Mesendoderm (in vitro differentiated cells): ENCODE measurements around the gene PIEZO1.

Experiments used
- DNase-seq: peaks from one replicate; pipeline ENCODE4 v3.0.0; 2013
- H2AK5ac ChIP-seq: 2 replicates; pipeline ENCODE4 v1.6.1; 2013; ENCODE audit warnings: low read length, inconsistent platforms
- H2BK120ac ChIP-seq: 2 replicates; pipeline ENCODE4 v1.6.1; 2013; ENCODE audit warnings: low read depth, mild to moderate bottlenecking, low read length, moderate library complexity, mixed read lengths
- H2BK15ac ChIP-seq: replicated peaks from 2 replicates; pipeline ENCODE4 v1.6.1; 2013; ENCODE audit warnings: low read depth, mild to moderate bottlenecking, moderate library complexity
- H2BK5ac ChIP-seq: 2 replicates; pipeline ENCODE4 v1.6.1; 2013; ENCODE audit warnings: low read length, inconsistent platforms
- H3K18ac ChIP-seq: 2 replicates; pipeline ENCODE4 v1.6.1; 2013; ENCODE audit warnings: mild to moderate bottlenecking, low read length, mixed read lengths
- H3K23ac ChIP-seq: one replicate; pipeline ENCODE4 v1.6.1; 2013; ENCODE audit warnings: low read length
- H3K27ac ChIP-seq: 2 replicates; pipeline ENCODE4 v1.5.1; 2013; ENCODE audit warnings: low read depth, mild to moderate bottlenecking, inconsistent platforms, low read length, moderate library complexity
- H3K27me3 ChIP-seq: 2 replicates; pipeline ENCODE4 v1.6.1; 2013; ENCODE audit warnings: low read length, control low read depth, mild to moderate bottlenecking, inconsistent platforms; ENCODE audit not compliant: insufficient read depth, poor library complexity
- H3K36me3 ChIP-seq: 2 replicates; pipeline ENCODE4 v1.6.1; 2013; ENCODE audit warnings: low read length, inconsistent platforms; ENCODE audit not compliant: control insufficient read depth, insufficient read depth
- H3K4ac ChIP-seq: one replicate; pipeline ENCODE4 v1.6.1; 2013; ENCODE audit warnings: low read depth, mild to moderate bottlenecking, low read length, moderate library complexity
- H3K4me1 ChIP-seq: 2 replicates; pipeline ENCODE4 v1.6.1; 2013; ENCODE audit warnings: low read depth, low read length, inconsistent platforms; ENCODE audit not compliant: control insufficient read depth
- H3K4me2 ChIP-seq: 2 replicates; pipeline ENCODE4 v1.6.1; 2013; ENCODE audit warnings: low read length
- H3K4me3 ChIP-seq: 2 replicates; pipeline ENCODE4 v1.5.1; 2013; ENCODE audit warnings: mild to moderate bottlenecking, low read length
- H3K56ac ChIP-seq: one replicate; pipeline ENCODE4 v1.6.1; 2013; ENCODE audit warnings: low read length
- H3K79me1 ChIP-seq: 2 replicates; pipeline ENCODE4 v1.6.1; 2013; ENCODE audit warnings: low read length, inconsistent platforms
- H3K79me2 ChIP-seq: 2 replicates; pipeline ENCODE4 v1.6.1; 2013; ENCODE audit warnings: mild to moderate bottlenecking, low read length; ENCODE audit not compliant: control insufficient read depth, insufficient read depth
- H3K9ac ChIP-seq: 2 replicates; pipeline ENCODE4 v1.6.1; 2013; ENCODE audit warnings: low read length, inconsistent platforms
- H4K5ac ChIP-seq: one replicate; pipeline ENCODE4 v1.6.1; 2013; ENCODE audit warnings: low read length
- H4K8ac ChIP-seq: one replicate; pipeline ENCODE4 v1.6.1; 2013; ENCODE audit warnings: low read depth, mild to moderate bottlenecking, control low read depth, low read length, moderate library complexity
- WGBS: extraction: QIAGEN DNeasy Blood & Tissue Kit; methylation state at CpG from one replicate; pipeline ENCODE4 v1.1.7; 2013; ENCODE audit warnings: low lambda C conversion rate, missing lambda C conversion rate; ENCODE audit not compliant: insufficient coverage; ENCODE audit errors: extremely low coverage; 5-methylcytosine and 5-hydroxymethylcytosine counted together

The PIEZO1 gene

DNA sequence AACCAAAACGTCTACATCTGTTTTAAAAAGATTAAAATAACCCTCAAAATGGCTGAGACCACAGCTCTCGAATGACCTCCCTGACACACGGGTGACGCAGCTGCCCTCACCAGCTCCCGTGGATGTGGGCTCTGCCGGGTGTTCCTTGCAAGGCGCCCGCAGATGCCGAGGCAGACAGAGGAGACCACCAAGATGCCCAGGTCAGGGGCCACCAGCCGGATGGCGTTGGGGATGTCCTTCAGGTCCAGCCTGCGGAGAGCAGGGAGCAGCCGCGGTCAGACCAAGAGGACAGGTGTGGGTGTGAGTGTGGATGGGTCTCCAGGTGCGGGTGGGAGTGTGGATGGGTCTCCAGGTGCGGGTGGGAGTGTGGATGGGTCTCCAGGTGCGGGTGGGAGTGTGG, 43.7 kb downstream of the PIEZO1 start:
- Histone ChIP-seq H3K36me3 (no peaks in the 10 kb centered on the region), H2BK5ac (no peak overlapping the region)

DNA sequence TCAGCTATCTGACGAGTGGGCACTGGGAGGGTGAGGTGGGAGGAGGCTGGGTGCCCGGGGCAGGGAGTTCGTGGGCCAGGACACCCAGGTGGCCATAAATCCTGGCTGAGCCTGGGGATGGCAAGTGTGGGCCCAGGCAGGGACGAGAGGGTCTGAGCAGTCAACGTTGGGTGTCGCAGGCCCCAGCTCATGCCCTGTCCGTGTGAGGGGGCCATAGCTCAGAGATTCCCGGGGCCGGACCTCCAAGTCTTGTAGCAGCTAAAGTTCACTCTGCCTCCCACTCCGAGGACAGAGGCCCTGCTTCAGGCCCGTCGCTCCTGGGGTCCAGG, 44.3 kb downstream of the PIEZO1 start:
- Histone ChIP-seq H4K5ac (no peak overlapping the region), H3K4me2 (no peak overlapping the region), H3K4me3 (no peak overlapping the region), H3K18ac (no peak overlapping the region), H3K79me1 (no peaks in the 10 kb centered on the region), H3K27me3 (no peaks in the 10 kb centered on the region), H3K27ac (no peak overlapping the region), H2AK5ac (no peak overlapping the region), H2BK15ac (no peak overlapping the region), H2BK120ac (no peak overlapping the region), H4K8ac (no peak overlapping the region), H3K79me2 (no peaks in the 10 kb centered on the region), H3K4me1 (no peaks in the 10 kb centered on the region), H2BK5ac (no peak overlapping the region), H3K4ac (no peak overlapping the region), H3K23ac (no peak overlapping the region), H3K56ac (no peak overlapping the region), H3K9ac (no peak overlapping the region), H3K36me3 (peaks cover 3% of the 10 kb centered on the region)
- WGBS: no CpG with 5 or more reads among the region's 12 CpGs
- DNase-seq: no peak

More for the DNA sequence above, 43.7 kb downstream of the PIEZO1 start:
- Histone ChIP-seq H3K27me3 (no peaks in the 10 kb centered on the region), H3K4ac (no peak overlapping the region), H3K4me3 (no peak overlapping the region), H3K9ac (no peak overlapping the region), H4K5ac (no peak overlapping the region), H3K18ac (no peak overlapping the region), H3K27ac (no peak overlapping the region), H3K79me2 (no peaks in the 10 kb centered on the region), H2BK15ac (no peak overlapping the region), H2BK120ac (no peak overlapping the region), H3K79me1 (no peaks in the 10 kb centered on the region), H3K4me2 (no peak overlapping the region), H3K56ac (no peak overlapping the region), H3K23ac (no peak overlapping the region), H2AK5ac (no peak overlapping the region), H4K8ac (no peak overlapping the region), H3K4me1 (no peaks in the 10 kb centered on the region)
- no peak for DNase-seq
- WGBS: no CpG with 5 or more reads among the region's 17 CpGs

DNA sequence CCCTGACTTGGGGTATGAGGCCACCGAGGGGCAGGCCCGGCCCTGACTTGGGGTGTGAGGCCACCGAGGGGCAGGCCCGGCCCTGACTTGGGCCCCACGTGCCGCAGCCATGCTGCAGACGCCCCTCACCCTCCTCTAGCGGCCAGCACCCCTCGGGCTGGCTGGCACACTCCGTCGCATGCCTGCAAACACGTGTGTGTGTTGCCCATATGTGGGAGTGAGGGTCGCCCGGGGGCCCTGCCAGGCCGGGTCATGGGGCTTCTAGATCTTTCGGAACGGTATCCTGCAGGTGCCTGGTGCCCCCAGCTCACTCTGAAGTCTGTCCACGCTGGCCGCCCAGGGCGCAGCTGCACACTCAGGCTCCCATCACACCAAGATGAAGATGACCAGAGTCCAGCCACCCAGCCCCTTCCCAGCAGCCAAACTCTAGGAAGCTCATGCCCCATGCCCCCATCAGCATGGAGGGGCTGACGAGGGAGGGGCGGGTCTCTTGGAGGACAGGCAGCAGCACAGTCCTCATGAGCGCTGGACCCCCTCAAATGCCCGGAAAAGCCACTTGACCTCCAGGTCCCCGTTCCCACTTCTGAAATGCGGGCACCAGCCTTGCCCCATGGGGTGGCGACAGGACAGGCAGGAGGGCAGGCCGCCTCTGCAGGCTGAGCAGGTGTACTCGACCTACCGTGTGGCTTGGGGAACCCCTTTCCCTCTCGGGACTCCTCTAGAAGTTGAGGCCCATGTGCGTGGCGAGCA, 44.9 kb downstream of the PIEZO1 start:
- H3K4me3 ChIP-seq: no peak overlapping the region
- no CpG with 5 or more reads among the region's 33 CpGs for WGBS

DNA sequence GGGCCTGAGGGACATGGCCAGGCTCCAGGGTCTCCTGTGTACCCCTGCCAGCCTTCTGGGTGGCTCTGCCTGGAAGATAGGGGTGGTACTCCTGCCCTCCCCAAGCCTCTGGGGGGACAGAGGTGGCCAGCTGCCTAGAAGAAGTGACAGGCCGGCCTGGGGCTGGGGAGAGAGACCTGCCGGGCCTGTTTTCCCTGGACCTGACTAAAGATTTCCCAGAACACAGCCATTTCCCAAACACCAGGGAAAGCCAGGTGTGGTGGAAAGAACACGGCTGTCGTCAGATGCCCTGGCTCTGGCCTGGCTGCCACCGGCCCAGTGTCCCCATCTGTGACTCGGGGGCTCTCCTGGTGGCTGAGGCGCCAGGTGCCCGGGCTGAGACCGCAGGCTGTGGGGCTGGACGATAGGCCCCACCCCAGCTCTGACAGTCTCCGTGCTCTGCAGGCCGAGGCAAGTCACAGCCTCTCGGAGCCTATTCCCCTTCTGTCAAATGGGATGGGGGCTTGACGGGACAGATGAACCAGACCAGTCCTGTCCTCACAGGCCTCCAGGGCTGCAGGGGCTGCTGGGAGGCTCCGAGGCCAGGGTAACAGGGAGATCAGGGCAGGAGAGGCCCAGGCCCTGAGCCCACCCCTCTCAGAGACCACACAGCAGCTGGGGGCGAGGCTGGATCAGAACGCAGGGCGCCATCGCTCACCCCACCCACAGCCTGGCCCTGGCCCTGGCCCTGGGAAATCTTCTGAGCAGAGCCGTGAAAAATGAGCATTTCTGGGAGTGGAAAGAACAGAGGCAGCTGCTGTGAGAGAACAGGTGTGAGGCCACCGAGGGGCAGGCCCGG, 45.7 kb downstream of the PIEZO1 start:
- no peak overlapping the region for H3K27ac ChIP-seq
- no peak overlapping the region for H3K4ac ChIP-seq
- no peak overlapping the region for H2BK15ac ChIP-seq
- H4K5ac ChIP-seq: no peak overlapping the region
- H3K4me1 ChIP-seq: no peaks in the 10 kb centered on the region
- no peaks in the 10 kb centered on the region for H3K79me2 ChIP-seq
- no peak overlapping the region for H3K23ac ChIP-seq
- H3K79me1 ChIP-seq: no peaks in the 10 kb centered on the region
- no peak for DNase-seq
- H3K9ac ChIP-seq: no peak overlapping the region
- H3K18ac ChIP-seq: no peak overlapping the region
- no peak overlapping the region for H3K4me3 ChIP-seq
- no peak overlapping the region for H2BK120ac ChIP-seq
- peaks cover 3% of the 10 kb centered on the region for H3K36me3 ChIP-seq
- H4K8ac ChIP-seq: no peak overlapping the region
- WGBS: no CpG with 5 or more reads among the region's 22 CpGs
- no peak overlapping the region for H2AK5ac ChIP-seq
- H3K56ac ChIP-seq: no peak overlapping the region
- H3K27me3 ChIP-seq: no peaks in the 10 kb centered on the region
- no peak overlapping the region for H3K4me2 ChIP-seq
- H2BK5ac ChIP-seq: no peak overlapping the region

More for the DNA sequence above, 44.9 kb downstream of the PIEZO1 start:
- Histone ChIP-seq H3K56ac (no peak overlapping the region), H3K4me2 (no peak overlapping the region), H2BK15ac (no peak overlapping the region), H3K9ac (no peak overlapping the region), H3K23ac (no peak overlapping the region), H3K79me1 (no peaks in the 10 kb centered on the region), H2BK120ac (no peak overlapping the region), H3K36me3 (peaks cover 3% of the 10 kb centered on the region), H3K4ac (no peak overlapping the region), H3K27me3 (no peaks in the 10 kb centered on the region), H4K8ac (no peak overlapping the region), H2BK5ac (no peak overlapping the region), H3K79me2 (no peaks in the 10 kb centered on the region), H3K27ac (no peak overlapping the region), H3K4me1 (no peaks in the 10 kb centered on the region), H4K5ac (no peak overlapping the region), H3K18ac (no peak overlapping the region), H2AK5ac (no peak overlapping the region)
- no peak for DNase-seq

DNA sequence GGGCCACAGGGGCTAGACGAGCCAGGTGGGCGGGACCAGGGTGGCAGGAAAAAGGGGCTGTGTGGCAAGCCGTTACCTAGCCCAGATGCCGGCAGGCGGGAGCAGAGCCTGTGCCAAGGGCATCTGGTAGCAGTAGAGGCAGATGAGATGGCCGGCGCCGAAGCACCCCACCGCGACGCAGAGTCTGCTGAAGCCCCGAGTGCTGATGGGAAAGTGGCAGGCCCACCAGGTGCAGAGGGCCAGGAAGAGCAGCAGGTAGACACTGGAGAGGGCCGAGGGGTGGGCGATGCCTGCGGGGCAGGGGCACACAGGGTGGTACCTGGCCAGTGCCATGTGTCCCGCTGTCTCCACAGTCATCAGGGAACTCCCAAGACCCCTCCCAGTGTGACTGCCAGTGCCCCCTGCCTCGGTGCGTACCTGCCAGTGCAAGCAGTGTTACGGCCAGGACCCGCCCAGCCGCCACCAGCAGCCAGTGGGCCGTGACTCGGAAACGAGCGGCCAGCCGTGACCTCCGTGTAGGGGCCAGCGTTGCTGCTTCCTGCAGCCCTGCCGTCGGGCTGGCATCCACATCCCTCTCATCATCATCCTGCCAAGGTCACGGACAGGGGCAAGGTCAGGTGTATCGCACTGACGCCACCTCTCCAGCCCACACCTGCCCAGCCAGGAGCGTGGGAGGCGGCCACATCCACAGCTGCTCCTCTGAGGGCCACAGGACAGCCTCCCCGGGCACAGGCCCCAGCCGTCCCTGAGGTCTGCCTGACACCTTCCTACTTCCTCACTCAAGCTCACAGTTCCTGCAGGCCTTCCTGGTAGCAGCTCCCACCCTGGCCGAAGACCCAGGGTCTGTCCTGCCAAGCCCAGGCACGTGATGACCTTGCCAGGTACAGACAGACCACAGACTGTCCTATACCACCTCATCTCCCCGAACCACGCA, 46.6 kb downstream of the PIEZO1 start:
- no peak overlapping the region for H3K23ac ChIP-seq
- no peak overlapping the region for H3K4ac ChIP-seq
- H3K4me1 ChIP-seq: no peaks in the 10 kb centered on the region
- H2BK15ac ChIP-seq: no peak overlapping the region
- H4K8ac ChIP-seq: no peak overlapping the region
- peaks cover 3% of the 10 kb centered on the region for H3K36me3 ChIP-seq
- no peaks in the 10 kb centered on the region for H3K79me2 ChIP-seq
- H2BK5ac ChIP-seq: no peak overlapping the region
- H4K5ac ChIP-seq: no peak overlapping the region
- H3K4me2 ChIP-seq: no peak overlapping the region
- H3K9ac ChIP-seq: no peak overlapping the region
- H3K4me3 ChIP-seq: no peak overlapping the region
- no peak overlapping the region for H3K18ac ChIP-seq
- no CpG with 5 or more reads among the region's 41 CpGs for WGBS
- no peak overlapping the region for H3K56ac ChIP-seq
- DNase-seq: no peak
- no peak overlapping the region for H2BK120ac ChIP-seq
- H3K27me3 ChIP-seq: no peaks in the 10 kb centered on the region
- no peaks in the 10 kb centered on the region for H3K79me1 ChIP-seq
- H3K27ac ChIP-seq: no peak overlapping the region
- no peak overlapping the region for H2AK5ac ChIP-seq
